Pancreas (tissue), 10 donors: ENCODE data around the gene PRRC2C. TPM values are rescaled to one million over a fixed set of nuclear protein-coding genes. Genes with fewer than 3 reads are reported as not detected.

Source experiments
- ATAC-seq, 4 donors: fragments of 200-7000 bp; cut with Tn5 transposase; one replicate each; pipeline versions ENCODE4 v1.8.0 to v1.9.1; 2020; ENCODE audit warnings: mild to moderate bottlenecking in 4 of 4, moderate library complexity in 4 of 4
- DNase-seq, 6 donors: peaks; one replicate each; pipeline ENCODE4 v3.0.0-alpha.2; 2020
- FAIRE-seq: peaks from 2 replicates; lab custom pipeline; 2012; peaks lifted over from hg19 to GRCh38; lab: Jason Lieb, UNC
- H3K27ac ChIP-seq, 4 donors: fragments of 200-600 bp; sonication (generic); 1 replicate in 3 of 4; 2 replicates in 1 of 4; pipeline versions ENCODE4 v1.5.0 to v1.8.0; 2020
- H3K27me3 ChIP-seq, 4 donors: fragments of 200-600 bp; one replicate each; pipeline ENCODE4 v1.8.0; 2021
- H3K36me3 ChIP-seq, 3 donors: fragments of 200-600 bp; sonication (generic) in 1 of 3; one replicate each; pipeline versions ENCODE4 v1.5.0 to v1.8.0; 2020 to 2021
- H3K4me1 ChIP-seq, 3 donors: fragments of 200-600 bp; one replicate each; pipeline ENCODE4 v1.8.0; 2021
- H3K4me3 ChIP-seq, 4 donors: fragments of 200-600 bp; sonication (generic) in 2 of 4; one replicate each; pipeline versions ENCODE4 v1.5.0 to v1.8.0; 2020 to 2021
- H3K9me3 ChIP-seq, 4 donors: fragments of 200-600 bp; one replicate each; pipeline ENCODE4 v1.8.0; 2021
- CTCF ChIP-seq, 4 donors: fragments of 200-600 bp; sonication (generic) in 3 of 4; IDR thresholded peaks; one replicate each; pipeline versions ENCODE4 v1.5.0 to v1.8.0; 2021; ENCODE audit warnings: antibody characterized with exemption in 4 of 4
- WGBS, 2 donors: extraction: QIAGEN DNeasy Blood & Tissue Kit; methylation state at CpG; one replicate each; pipeline ENCODE4 v1.1.7; 2013; 5-methylcytosine and 5-hydroxymethylcytosine counted together
- intact Hi-C, 3 donors: fragments of 100-400 bp; cut with DNase I; formaldehyde crosslinking; loops; one replicate each; pipeline versions ENCODE4 v1.11.1 to v1.14.2; 2022
- polyA plus RNA-seq, 2 donors: library from polyadenylated mRNA; stranded (reverse); fragments of 200-250 nt; gene quantifications; one replicate each; pipeline ENCODE4 v1.2.3, GENCODE V29; 2013
- total RNA-seq, 6 donors: library from RNA; stranded (reverse); fragmentation: NEBNext Ultra II Directional in 4 of 6; extraction: Animal tissue kit (Norgen Biotek cat#: 25700) in 4 of 6; gene quantifications; one replicate each; pipeline versions ENCODE4 v1.2.1 to v1.2.4, GENCODE V29; 2021 to 2023
- donor health status: healthy with polysubstance abuse.
- donor health status: DM: no; HTN: no; CAD: no; lungs with moderate emphysema.
- donor health status: DM: no; HTN: no; CAD: no.
- donor health status: control.
- donor health status: control.
- donor health status: Bipolar disorder and iron deficiency.
- donor health status: DM: yes; HTN: yes; CAD: no.
- donor health status: DM: no; HTN: no; CAD: no.
- donor health status: DM: no; HTN: no; CAD: no.
- donor health status: DM: yes; HTN: yes; CAD: no.

Gene PRRC2C
- total and polyA plus RNA-seq, 8 donors = 22.4 to 82.3 (median 48.4) TPM

- peak in 1 of 4 donors; percentile 14 for ATAC-seq
- WGBS, 2 donors = 47 to 61% methylated on average over 4 of the region's 4 CpGs
- Histone ChIP-seq H3K4me1 (no peaks in the 10 kb centered on the region), H3K36me3 (no peaks in the 10 kb centered on the region), H3K27ac (no peak overlapping the region), H3K4me3 (no peak overlapping the region), H3K27me3 (no peaks in the 10 kb centered on the region), H3K9me3 (no peaks in the 10 kb centered on the region)
- intact Hi-C loops = no loop called here
- no peak for TF ChIP-seq CTCF (IDR thresholded peaks at IDR 0.05)
- no peak for FAIRE-seq
- no peak for DNase-seq
These were observed 152.7 kb downstream of the PRRC2C start for GRCh38 chr1:171637928-171638576.

- ATAC-seq = no peak
- Histone ChIP-seq H3K4me1 (no peaks in the 10 kb centered on the region), H3K9me3 (no peaks in the 10 kb centered on the region), H3K27ac (no peak overlapping the region), H3K36me3 (no peaks in the 10 kb centered on the region), H3K27me3 (no peaks in the 10 kb centered on the region), H3K4me3 (no peak overlapping the region)
- no peak for FAIRE-seq
- intact Hi-C loops = loop anchor here in 1 of 3 donors (10.0 kb wide), 1 partner anchor 345 kb away; no protein-coding TSS in a partner anchor
- DNase-seq = no peak
- 92 to 95% methylated on average over 1 of the region's 1 CpG for WGBS, 2 donors
- no peak for TF ChIP-seq CTCF (IDR thresholded peaks at IDR 0.05)
These were observed 154.9 kb downstream of the PRRC2C start for GRCh38 chr1:171640225-171640624.

GRCh38 chr1:171641076-171641864 is 155.9 kb downstream of the PRRC2C start:
- Histone ChIP-seq H3K27ac (no peak overlapping the region), H3K4me1 (no peaks in the 10 kb centered on the region), H3K9me3 (no peaks in the 10 kb centered on the region), H3K36me3 (no peaks in the 10 kb centered on the region), H3K4me3 (no peak overlapping the region), H3K27me3 (no peaks in the 10 kb centered on the region)
- FAIRE-seq = no peak
- TF ChIP-seq CTCF (IDR thresholded peaks at IDR 0.05) = no peak
- no peak for ATAC-seq
- DNase-seq = no peak
- intact Hi-C loops = loop anchor here in 1 of 3 donors (10.0 kb wide), 1 partner anchor 344 kb away; no protein-coding TSS in a partner anchor
- WGBS, 2 donors = 49 to 53% methylated on average over 10 of the region's 10 CpGs

- H3K4me1 ChIP-seq = no peaks in the 10 kb centered on the region
- no peaks in the 10 kb centered on the region for H3K9me3 ChIP-seq
- intact Hi-C loops = loop anchor here in 1 of 3 donors (10.0 kb wide), 1 partner anchor 343 kb away; no protein-coding TSS in a partner anchor
- DNase-seq = no peak
- no peak for ATAC-seq
- no peak for FAIRE-seq
- no peak overlapping the region for H3K4me3 ChIP-seq
- H3K27me3 ChIP-seq = no peaks in the 10 kb centered on the region
- H3K27ac ChIP-seq = no peak overlapping the region
- WGBS, 2 donors = 76 to 77% methylated on average over 4 of the region's 4 CpGs
- H3K36me3 ChIP-seq = no peaks in the 10 kb centered on the region
- no peak for TF ChIP-seq CTCF (IDR thresholded peaks at IDR 0.05)
These were observed 156.9 kb downstream of the PRRC2C start for GRCh38 chr1:171642197-171642596.

Other genes with a start within 250 kb of the PRRC2C start
- gene FMO1, start 237.0 kb upstream of the PRRC2C start, total RNA-seq = 1 to 10 TPM in 4 of 6 donors, under 1 TPM in 2; 0.37 to 5.4 (median 1.4) TPM
- 1 to 10 TPM in 1 of 2 donors, under 1 TPM in 1; 0.87 to 1.6 TPM for gene FMO1, start 237.0 kb upstream of the PRRC2C start, polyA plus RNA-seq
- gene FMO4, start 171.3 kb upstream of the PRRC2C start, total RNA-seq = 1 to 10 TPM in 4 of 6 donors, under 1 TPM in 2; 0.69 to 1.8 (median 1.4) TPM
- gene FMO4, start 171.3 kb upstream of the PRRC2C start, polyA plus RNA-seq = 1 to 10 TPM; 1.5 to 3.2 TPM
- not detected for gene MYOCOS, start 136.7 kb downstream of the PRRC2C start, total RNA-seq
- under 1 TPM in 1 of 2 donors, not detected in 1; 0.05 TPM for gene MYOCOS, start 136.7 kb downstream of the PRRC2C start, polyA plus RNA-seq
- 1 to 10 TPM in 2 of 6 donors, under 1 TPM in 2, not detected in 2; 0.19 to 2.3 (median 1.2) TPM for gene MYOC, start 167.2 kb downstream of the PRRC2C start, total RNA-seq
- under 1 TPM; 0.26 to 0.42 TPM for gene MYOC, start 167.2 kb downstream of the PRRC2C start, polyA plus RNA-seq